Panc1 (cell line): ENCODE results near the gene AP3S2.

ENCODE experiments used
- CTCF ChIP-seq: fragments of 450-650 bp; IDR thresholded peaks from 2 replicates; pipeline ENCODE4 v1.5.1; 2017; ENCODE audit warnings: mild to moderate bottlenecking
- POLR2AphosphoS5 ChIP-seq: IDR thresholded peaks from 2 replicates; pipeline ENCODE4 v1.6.1; 2012; ENCODE audit warnings: mild to moderate bottlenecking, low read depth, low read length, moderate library complexity
- TCF7L2 ChIP-seq: IDR thresholded peaks from 2 replicates; pipeline ENCODE4 v1.6.1; 2011; ENCODE audit warnings: mild to moderate bottlenecking, low read depth, low read length, inconsistent platforms

GRCh38 chr15:89937365-89938350 is 43.9 kb upstream of the AP3S2 start:
- TF ChIP-seq CTCF (no peak), TCF7L2 (no peak), POLR2AphosphoS5 (no peak)
